ENCODE data around the gene EPB42.

GRCh38 chr15:43209059-43209824, 11.6 kb downstream of the EPB42 start:
- no peak for TF ChIP-seq POLR2AphosphoS5 (IDR thresholded peaks at IDR 0.05; ENCODE audit: borderline replicate concordance, low read depth, low read length)
- no peak for TF ChIP-seq EZH2 (IDR thresholded peaks at IDR 0.05)

Measured in SK-N-MC (cell line).